GM19043 (cell line): ENCODE results near the gene SLCO4A1.

Source experiments
- ATAC-seq: cut with Tn5 transposase; IDR thresholded peaks from one replicate; pipeline ENCODE4 v1.9.1; 2021; ENCODE audit warnings: low read depth; ENCODE audit not compliant: unreplicated experiment

Gene SLCO4A1

GRCh38 chr20:62663145-62664018, 21.1 kb downstream of the SLCO4A1 start:
- ATAC-seq, result no peak

- no peak for ATAC-seq
Observed at GRCh38 chr20:62664019-62664971, 22.0 kb downstream of the SLCO4A1 start.

- ATAC-seq, result no peak
Observed at GRCh38 chr20:62665153-62665754, 23.0 kb downstream of the SLCO4A1 start.

GRCh38 chr20:62665826-62666735, 23.8 kb downstream of the SLCO4A1 start:
- ATAC-seq, result no peak

GRCh38 chr20:62666736-62667529, 24.6 kb downstream of the SLCO4A1 start:
- no peak for ATAC-seq

GRCh38 chr20:62667530-62668440, 25.5 kb downstream of the SLCO4A1 start:
- no peak for ATAC-seq

- ATAC-seq, result no peak
Observed at GRCh38 chr20:62668441-62669027, 26.2 kb downstream of the SLCO4A1 start.

GRCh38 chr20:62669249-62669648, 26.9 kb downstream of the SLCO4A1 start:
- no peak for ATAC-seq

- ATAC-seq, result no peak
Observed at GRCh38 chr20:62670156-62670555, 27.9 kb downstream of the SLCO4A1 start.

- no peak for ATAC-seq
Observed at GRCh38 chr20:62670998-62671397, 28.7 kb downstream of the SLCO4A1 start.

- no peak for ATAC-seq
Observed at GRCh38 chr20:62671765-62672164, 29.5 kb downstream of the SLCO4A1 start.

- no peak for ATAC-seq
Observed at GRCh38 chr20:62674370-62674769, 32.1 kb downstream of the SLCO4A1 start.

GRCh38 chr20:62675156-62675876, 33.0 kb downstream of the SLCO4A1 start:
- no peak for ATAC-seq

- ATAC-seq, result no peak
Observed at GRCh38 chr20:62675877-62676260, 33.6 kb downstream of the SLCO4A1 start.

- ATAC-seq, result no peak
Observed at GRCh38 chr20:62676976-62677375, 34.7 kb downstream of the SLCO4A1 start.

GRCh38 chr20:62677678-62678077, 35.4 kb downstream of the SLCO4A1 start:
- ATAC-seq, result no peak

- no peak for ATAC-seq
Observed at GRCh38 chr20:62678553-62678952, 36.2 kb downstream of the SLCO4A1 start.
